ENCODE results near the gene SAP130.
A peak's percentile ranks its signal among the peaks of the same experiment; 100 is the strongest.

The SAP130 gene

DNA sequence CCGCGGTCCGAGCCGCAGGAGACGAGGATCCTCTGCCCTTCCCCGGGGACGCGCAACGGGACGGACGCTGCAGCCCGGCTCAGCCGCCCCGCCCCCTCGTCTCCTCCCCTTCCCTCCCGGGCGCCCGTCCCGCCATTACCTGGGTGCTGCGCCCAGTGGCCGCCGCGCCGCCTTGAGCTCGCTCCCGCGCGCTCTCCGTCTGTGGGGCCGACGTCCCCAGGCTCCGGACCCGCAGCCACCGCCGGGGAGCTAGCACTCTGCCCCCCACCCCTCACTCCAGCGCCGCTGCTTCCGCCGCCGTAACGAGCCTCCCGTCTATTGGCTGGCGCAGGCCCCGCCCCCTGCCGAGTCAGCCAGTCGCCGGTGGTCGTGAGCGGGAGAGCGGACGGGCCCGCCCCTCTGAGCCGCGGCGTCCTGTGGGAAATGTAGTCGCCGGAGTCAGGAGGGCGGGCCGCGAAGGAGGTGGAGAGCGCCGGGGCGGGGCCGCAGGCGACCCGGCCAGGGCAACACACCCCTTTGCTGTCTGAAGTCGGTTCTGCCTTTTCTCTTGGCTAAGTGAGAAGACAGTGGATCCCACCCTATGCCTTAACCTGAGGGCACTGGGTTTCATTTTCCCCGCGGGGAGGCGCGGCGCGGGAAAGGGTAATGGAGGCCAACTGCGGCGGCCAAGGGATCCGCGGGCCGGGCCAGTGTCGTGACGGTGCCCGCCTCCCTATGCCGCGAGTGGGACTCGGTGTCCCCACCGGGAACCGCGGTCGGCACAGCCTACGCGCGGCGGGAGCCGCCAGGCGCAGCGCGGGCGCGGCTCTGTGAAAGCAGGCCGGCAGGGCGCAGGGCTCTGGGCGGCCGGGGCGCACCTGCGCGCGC is at the start of gene SAP130:
Gene SAP130 (minus strand): TSS at position 259 of the 867 bp plus-strand sequence. CDS start 1,767 bp downstream, outside the sequence.
- peaks cover 17% of the 10 kb centered on the region for H4K20me1 ChIP-seq (ENCODE audit: insufficient read depth, low read length)
- peak within 1 kb of the TSS; percentile 98 for H3K9ac ChIP-seq (ENCODE audit: low read depth, low read length)
- DNase-seq = peak; percentile 99
- H3K79me2 ChIP-seq (ENCODE audit: insufficient read depth, low read length) = peaks cover 42% of the 10 kb centered on the region
- no peaks in the 10 kb centered on the region for H3K27me3 ChIP-seq (ENCODE audit: insufficient read depth, low read length, poor library complexity)
- peak within 1 kb of the TSS; percentile 89 for H2AFZ ChIP-seq (ENCODE audit: low read depth, low read length)
- peaks cover 15% of the 10 kb centered on the region for H3K9me3 ChIP-seq (ENCODE audit: insufficient read depth, low read length, severe bottlenecking)
- H3K4me1 ChIP-seq (ENCODE audit: insufficient read depth, low read length) = peaks cover 29% of the 10 kb centered on the region
- TF ChIP-seq EZH2 (IDR thresholded peaks at IDR 0.05; ENCODE audit: borderline replicate concordance, low read depth, low read length, severe bottlenecking) = no peak
- TF ChIP-seq, protein P1, sequence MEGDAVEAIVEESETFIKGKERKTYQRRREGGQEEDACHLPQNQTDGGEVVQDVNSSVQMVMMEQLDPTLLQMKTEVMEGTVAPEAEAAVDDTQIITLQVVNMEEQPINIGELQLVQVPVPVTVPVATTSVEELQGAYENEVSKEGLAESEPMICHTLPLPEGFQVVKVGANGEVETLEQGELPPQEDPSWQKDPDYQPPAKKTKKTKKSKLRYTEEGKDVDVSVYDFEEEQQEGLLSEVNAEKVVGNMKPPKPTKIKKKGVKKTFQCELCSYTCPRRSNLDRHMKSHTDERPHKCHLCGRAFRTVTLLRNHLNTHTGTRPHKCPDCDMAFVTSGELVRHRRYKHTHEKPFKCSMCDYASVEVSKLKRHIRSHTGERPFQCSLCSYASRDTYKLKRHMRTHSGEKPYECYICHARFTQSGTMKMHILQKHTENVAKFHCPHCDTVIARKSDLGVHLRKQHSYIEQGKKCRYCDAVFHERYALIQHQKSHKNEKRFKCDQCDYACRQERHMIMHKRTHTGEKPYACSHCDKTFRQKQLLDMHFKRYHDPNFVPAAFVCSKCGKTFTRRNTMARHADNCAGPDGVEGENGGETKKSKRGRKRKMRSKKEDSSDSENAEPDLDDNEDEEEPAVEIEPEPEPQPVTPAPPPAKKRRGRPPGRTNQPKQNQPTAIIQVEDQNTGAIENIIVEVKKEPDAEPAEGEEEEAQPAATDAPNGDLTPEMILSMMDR (IDR thresholded peaks at IDR 0.05; ENCODE audit: borderline replicate concordance, extremely low read depth, low read length, poor library complexity, severe bottlenecking) = peak; percentile 21
- H3K36me3 ChIP-seq (ENCODE audit: insufficient read depth, low read length) = peaks cover 19% of the 10 kb centered on the region
- peak within 1 kb of the TSS; percentile 78 to 86 for H3K4me3 ChIP-seq (ENCODE audit: low read depth in 1 of 2, low read length in 2 of 2)
- H3K4me2 ChIP-seq (ENCODE audit: insufficient read depth, low read length) = peak within 1 kb of the TSS; percentile 81
- H3K27ac ChIP-seq (ENCODE audit: low read length) = peak within 1 kb of the TSS; percentile 93
- ATAC-seq (ENCODE audit: insufficient read depth, low read depth) = peak; percentile 77

DNA sequence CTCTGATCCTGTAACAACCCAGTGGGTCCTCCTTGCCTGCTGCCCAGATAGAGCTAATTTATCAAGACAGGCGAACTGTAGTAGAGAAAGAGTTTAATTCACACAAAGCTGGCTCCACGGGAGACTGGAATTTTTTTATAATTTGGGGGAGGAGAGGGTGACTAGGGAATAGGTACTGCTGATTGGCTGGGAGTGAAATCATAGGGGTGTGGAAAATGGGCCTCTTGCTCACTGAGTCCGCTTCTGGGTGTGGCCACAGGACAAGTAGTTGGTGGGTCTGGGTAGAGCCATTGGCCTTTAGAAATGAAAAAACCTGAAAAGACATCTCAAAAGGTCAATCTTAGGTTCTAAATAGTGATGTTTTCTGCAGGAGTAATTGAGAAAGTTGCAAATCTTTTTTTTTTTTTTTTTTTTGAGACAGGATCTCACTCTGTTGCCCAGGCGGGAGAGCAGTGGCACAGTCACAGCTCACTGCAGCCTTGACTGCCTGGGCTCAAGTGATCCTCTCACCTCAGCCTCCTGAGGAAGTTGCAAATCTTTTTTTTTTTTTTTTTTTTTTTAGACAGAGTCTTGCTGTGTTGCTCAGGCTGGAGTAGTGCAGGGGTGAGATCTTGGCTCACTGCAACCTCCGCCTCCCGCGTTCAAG is 48.7 kb upstream of the SAP130 start:
- H3K9ac ChIP-seq (ENCODE audit: low read depth, low read length) = no peak overlapping the region
- no peaks in the 10 kb centered on the region for H3K9me3 ChIP-seq (ENCODE audit: insufficient read depth, low read length, severe bottlenecking)
- no peak for ATAC-seq (ENCODE audit: insufficient read depth, low read depth)
- no peak overlapping the region for H3K27ac ChIP-seq (ENCODE audit: low read length)
- H3K4me2 ChIP-seq (ENCODE audit: insufficient read depth, low read length) = no peak overlapping the region
- H3K4me3 ChIP-seq (ENCODE audit: low read depth in 1 of 2, low read length in 2 of 2) = no peak overlapping the region
- H3K36me3 ChIP-seq (ENCODE audit: insufficient read depth, low read length) = no peaks in the 10 kb centered on the region
- TF ChIP-seq, protein P1 (IDR thresholded peaks at IDR 0.05; ENCODE audit: borderline replicate concordance, extremely low read depth, low read length, poor library complexity, severe bottlenecking) = no peak
- TF ChIP-seq EZH2 (IDR thresholded peaks at IDR 0.05; ENCODE audit: borderline replicate concordance, low read depth, low read length, severe bottlenecking) = no peak
- no peaks in the 10 kb centered on the region for H3K4me1 ChIP-seq (ENCODE audit: insufficient read depth, low read length)
- no peaks in the 10 kb centered on the region for H3K79me2 ChIP-seq (ENCODE audit: insufficient read depth, low read length)
- no peak overlapping the region for H2AFZ ChIP-seq (ENCODE audit: low read depth, low read length)
- H3K27me3 ChIP-seq (ENCODE audit: insufficient read depth, low read length, poor library complexity) = no peaks in the 10 kb centered on the region
- DNase-seq = no peak
- H4K20me1 ChIP-seq (ENCODE audit: insufficient read depth, low read length) = no peaks in the 10 kb centered on the region

DNA sequence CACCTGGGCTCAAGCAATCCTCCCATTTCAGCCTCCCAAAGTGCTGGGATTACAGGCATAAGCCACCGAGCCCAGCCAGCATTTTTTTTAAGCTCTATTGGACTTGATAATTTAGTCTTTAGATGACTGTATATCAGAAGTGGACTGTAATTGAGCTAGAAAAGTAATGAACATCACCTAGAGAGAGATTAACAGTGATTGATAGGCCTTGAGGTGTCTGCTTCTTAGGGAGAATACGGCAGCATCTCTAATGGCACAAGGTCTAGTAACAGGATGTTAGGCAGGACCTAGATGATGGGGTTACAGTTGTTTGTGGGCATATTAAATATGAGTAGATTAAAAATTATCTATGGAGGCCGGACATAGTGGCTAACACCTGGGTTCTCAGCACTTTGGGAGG is 45.4 kb upstream of the SAP130 start:
- Histone ChIP-seq H3K27me3 (ENCODE audit: insufficient read depth, low read length, poor library complexity) (no peaks in the 10 kb centered on the region), H3K36me3 (ENCODE audit: insufficient read depth, low read length) (no peaks in the 10 kb centered on the region), H3K4me2 (ENCODE audit: insufficient read depth, low read length) (no peak overlapping the region), H4K20me1 (ENCODE audit: insufficient read depth, low read length) (no peaks in the 10 kb centered on the region), H3K4me3 (ENCODE audit: low read depth in 1 of 2, low read length in 2 of 2) (no peak overlapping the region), H3K4me1 (ENCODE audit: insufficient read depth, low read length) (no peaks in the 10 kb centered on the region), H3K79me2 (ENCODE audit: insufficient read depth, low read length) (no peaks in the 10 kb centered on the region), H3K27ac (ENCODE audit: low read length) (no peak overlapping the region), H3K9ac (ENCODE audit: low read depth, low read length) (no peak overlapping the region), H3K9me3 (ENCODE audit: insufficient read depth, low read length, severe bottlenecking) (no peaks in the 10 kb centered on the region), H2AFZ (ENCODE audit: low read depth, low read length) (no peak overlapping the region)
- TF ChIP-seq, protein P1 (IDR thresholded peaks at IDR 0.05; ENCODE audit: borderline replicate concordance, extremely low read depth, low read length, poor library complexity, severe bottlenecking) = no peak
- no peak for TF ChIP-seq EZH2 (IDR thresholded peaks at IDR 0.05; ENCODE audit: borderline replicate concordance, low read depth, low read length, severe bottlenecking)
- DNase-seq (no peak), ATAC-seq (ENCODE audit: insufficient read depth, low read depth) (no peak)

All from DND-41 (cell line).